HEK293T (cell line): ENCODE measurements around the gene TBC1D5.

Source experiments
- ARNT ChIP-seq: fragments of 450-650 bp; IDR thresholded peaks from 2 replicates; pipeline ENCODE4 v1.6.1; 2017; ENCODE audit warnings: mild to moderate bottlenecking
- BHLHE40 ChIP-seq: fragments of 450-650 bp; IDR thresholded peaks from 2 replicates; pipeline ENCODE4 v1.6.1; 2016; ENCODE audit warnings: mild to moderate bottlenecking, moderate library complexity, borderline replicate concordance
- CTBP1 ChIP-seq: fragments of 450-650 bp; IDR thresholded peaks from 2 replicates; pipeline ENCODE4 v1.6.1; 2016; ENCODE audit warnings: borderline replicate concordance
- ELF4 ChIP-seq: fragments of 450-650 bp; IDR thresholded peaks from 2 replicates; pipeline ENCODE4 v1.6.1; 2017; ENCODE audit warnings: antibody characterized with exemption
- FOXA1 ChIP-seq: fragments of 450-650 bp; IDR thresholded peaks from 2 replicates; pipeline ENCODE4 v1.6.1; 2016; ENCODE audit warnings: mild to moderate bottlenecking
- FOXK2 ChIP-seq: fragments of 450-650 bp; IDR thresholded peaks from 2 replicates; pipeline ENCODE4 v1.6.1; 2016; ENCODE audit warnings: mild to moderate bottlenecking
- FOXM1 ChIP-seq: fragments of 450-650 bp; IDR thresholded peaks from 2 replicates; pipeline ENCODE4 v1.6.1; 2017; ENCODE audit warnings: mild to moderate bottlenecking, borderline replicate concordance
- HDGF ChIP-seq: fragments of 450-650 bp; IDR thresholded peaks from 2 replicates; pipeline ENCODE4 v1.6.1; 2017; ENCODE audit warnings: antibody characterized with exemption, borderline replicate concordance
- L3MBTL2 ChIP-seq: fragments of 450-650 bp; conservative IDR thresholded peaks from 2 replicates; pipeline ENCODE4 v1.6.1; 2016; ENCODE audit warnings: mild to moderate bottlenecking
- NFRKB ChIP-seq: fragments of 450-650 bp; IDR thresholded peaks from 2 replicates; pipeline ENCODE4 v1.6.1; 2016; ENCODE audit warnings: mild to moderate bottlenecking, moderate library complexity
- PKNOX1 ChIP-seq: fragments of 450-650 bp; IDR thresholded peaks from 2 replicates; pipeline ENCODE4 v1.6.1; 2016
- SP1 ChIP-seq: fragments of 450-650 bp; IDR thresholded peaks from 2 replicates; pipeline ENCODE4 v1.6.1; 2017
- SUZ12 ChIP-seq: fragments of 450-650 bp; IDR thresholded peaks from 2 replicates; pipeline ENCODE4 v1.6.1; 2016; ENCODE audit warnings: mild to moderate bottlenecking
- TARDBP ChIP-seq: fragments of 450-650 bp; IDR thresholded peaks from 2 replicates; pipeline ENCODE4 v1.6.1; 2016

GRCh38 chr3:17747890-17748247 is 5.4 kb upstream of the TBC1D5 start:
- no peak for TF ChIP-seq BHLHE40
- no peak for TF ChIP-seq CTBP1
- TF ChIP-seq NFRKB, result no peak
- TF ChIP-seq ARNT, result no peak
- no peak for TF ChIP-seq SP1
- TF ChIP-seq ELF4, result no peak
- no peak for TF ChIP-seq PKNOX1
- no peak for TF ChIP-seq FOXK2
- TF ChIP-seq TARDBP, result no peak
- TF ChIP-seq FOXM1, result no peak
- TF ChIP-seq SUZ12, result no peak
- TF ChIP-seq HDGF, result no peak
- TF ChIP-seq FOXA1, result no peak
- TF ChIP-seq L3MBTL2, result no peak
